SK-N-MC (cell line): Measurements from ENCODE around the gene DSCAM.

Experiments used
- EZH2 ChIP-seq: fragments of 200-600 bp; sonication (generic); IDR thresholded peaks from one replicate; pipeline ENCODE4 v1.6.1; 2017; ENCODE audit warnings: antibody characterized with exemption
- POLR2AphosphoS5 ChIP-seq: IDR thresholded peaks from 2 replicates; pipeline ENCODE4 v1.6.1; 2012; ENCODE audit warnings: mild to moderate bottlenecking, low read depth, low read length, borderline replicate concordance

DNA sequence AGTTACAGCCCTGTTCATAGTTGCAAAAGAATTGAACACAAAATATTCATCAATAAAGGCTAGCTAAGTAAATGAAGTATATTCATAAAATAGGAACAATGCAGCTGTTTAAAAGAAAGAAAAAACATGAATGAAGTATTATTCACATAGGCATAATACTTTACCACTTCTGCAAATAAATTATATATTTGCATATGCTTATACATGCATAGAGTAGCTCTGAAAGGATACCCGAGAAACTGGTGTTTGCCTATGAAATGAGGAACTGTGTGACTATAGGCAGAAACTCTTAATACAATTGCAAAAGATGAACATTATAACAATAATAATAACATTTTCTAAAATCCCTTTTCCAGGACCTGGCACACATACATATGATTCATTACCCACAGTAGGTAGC, 385.9 kb downstream of the DSCAM start:
- TF ChIP-seq EZH2 (no peak), POLR2AphosphoS5 (no peak)
